Erythroblast (primary cell): ENCODE data around the gene CCSER2.

ENCODE experiments used
- GATA1 ChIP-seq: IDR thresholded peaks from 2 replicates; pipeline ENCODE4 v1.6.1; 2011; ENCODE audit warnings: low read depth, mild to moderate bottlenecking, control low read depth, low read length, moderate library complexity
- POLR2A ChIP-seq: IDR thresholded peaks from 2 replicates; pipeline ENCODE4 v1.6.1; 2011; ENCODE audit warnings: mild to moderate bottlenecking, low read length

GRCh38 chr10:84539216-84539615, 210.8 kb downstream of the CCSER2 start:
- TF ChIP-seq POLR2A = no peak
- TF ChIP-seq GATA1 = no peak
